ENCODE data around the gene NOS3. TPM values are rescaled to one million over a fixed set of nuclear protein-coding genes. Genes with fewer than 3 reads are reported as not detected.

The NOS3 gene
- total and polyA plus RNA-seq, 2 of the 13 experiments (the other 11 are each of a cell fraction or from before 2014, with no cell fraction given), result 3.7 to 7.5 TPM

GRCh38 chr7:151008511-151009323, 17.9 kb downstream of the NOS3 start (continued):
- peak; percentile 95 for TF ChIP-seq CTCF (CRISPR knock-in tag; IDR thresholded peaks at IDR 0.05)
- no peak for TF ChIP-seq GLMP (CRISPR knock-in tag; IDR thresholded peaks at IDR 0.05; ENCODE audit: borderline replicate concordance)
- TF ChIP-seq ZHX2 (IDR thresholded peaks at IDR 0.05; ENCODE audit: low read depth), result no peak
- TF ChIP-seq ZHX2 (CRISPR knock-in tag; IDR thresholded peaks at IDR 0.05; ENCODE audit: borderline replicate concordance), result no peak
- TF ChIP-seq ZNF710 (CRISPR knock-in tag; IDR thresholded peaks at IDR 0.05; ENCODE audit: borderline replicate concordance), result no peak
- peak; percentile 81; the same call in 1 of the 2 replicates for TF ChIP-seq ZNF343 (CRISPR knock-in tag; IDR thresholded peaks at IDR 0.05)
- no peak for TF ChIP-seq TFAP4 (IDR thresholded peaks at IDR 0.05; ENCODE audit: borderline replicate concordance, low read depth)
- no peak for TF ChIP-seq ZNF607 (CRISPR knock-in tag; IDR thresholded peaks at IDR 0.05; ENCODE audit: borderline replicate concordance)
- peak; percentile 49 for TF ChIP-seq TAF1 (CRISPR knock-in tag; IDR thresholded peaks at IDR 0.05)
- no peak for TF ChIP-seq U2AF1 (optimal IDR thresholded peaks at IDR 0.05; ENCODE audit: low read depth, low read length)
- peak; percentile 77; the same call in 1 of the 2 replicates for TF ChIP-seq ZNF703 (CRISPR knock-in tag; IDR thresholded peaks at IDR 0.05; ENCODE audit: borderline replicate concordance)
- TF ChIP-seq MED1 (CRISPR knock-in tag; IDR thresholded peaks at IDR 0.05), result peak; percentile 35; the same call in 1 of the 2 replicates
- peak; percentile 38; the same call in 1 of the 2 replicates for TF ChIP-seq ETV5 (CRISPR knock-in tag; IDR thresholded peaks at IDR 0.05; ENCODE audit: borderline replicate concordance)
- no peak; the same call in 1 of the 2 replicates for TF ChIP-seq SNAPC2 (CRISPR knock-in tag; IDR thresholded peaks at IDR 0.05)
- peak; percentile 28 for TF ChIP-seq RARA (CRISPR knock-in tag; IDR thresholded peaks at IDR 0.05)
- no peak for TF ChIP-seq MBD4 (IDR thresholded peaks at IDR 0.05; ENCODE audit: borderline replicate concordance, low read length)
